ENCODE results near the gene NR2C2AP.
A peak's percentile ranks its signal among the peaks of the same experiment; 100 is the strongest.
"Not testable (repeated sequence)": the region's sequence is repeated elsewhere in the genome, so short reads cannot be mapped to it uniquely, and the experiment has no call there.

NR2C2AP gene

DNA sequence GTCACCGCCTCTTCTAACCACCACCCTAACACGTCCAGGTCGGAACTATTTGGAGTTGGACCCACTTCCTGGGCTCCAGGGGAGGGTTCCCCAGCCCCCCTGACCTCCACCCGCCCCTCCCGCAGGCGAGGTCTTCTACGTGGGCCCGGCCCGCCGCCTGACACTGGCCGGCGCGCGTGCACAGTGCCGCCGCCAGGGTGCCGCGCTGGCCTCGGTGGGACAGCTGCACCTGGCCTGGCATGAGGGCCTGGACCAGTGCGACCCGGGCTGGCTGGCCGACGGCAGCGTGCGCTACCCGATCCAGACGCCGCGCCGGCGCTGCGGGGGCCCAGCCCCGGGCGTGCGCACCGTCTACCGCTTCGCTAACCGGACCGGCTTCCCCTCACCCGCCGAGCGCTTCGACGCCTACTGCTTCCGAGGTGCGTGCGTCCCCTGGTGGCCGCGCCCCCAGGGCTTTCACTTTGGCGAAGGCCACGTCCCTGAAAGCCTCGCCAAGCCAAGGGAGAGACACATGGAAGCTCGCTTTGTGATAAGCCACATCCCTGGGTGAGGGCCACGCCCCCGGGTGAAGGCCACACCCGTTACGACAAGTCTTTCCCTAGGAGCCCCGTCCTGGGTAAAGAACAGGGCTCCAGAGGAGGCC is 21.8 kb upstream of the NR2C2AP start:
- TF ChIP-seq POLR2A (IDR thresholded peaks at IDR 0.05; ENCODE audit: low read length) (no peak), GATA1 (IDR thresholded peaks at IDR 0.05; ENCODE audit: low read depth, low read length) (no peak)
- DNase-seq: peak; percentile 84 to 87

DNA sequence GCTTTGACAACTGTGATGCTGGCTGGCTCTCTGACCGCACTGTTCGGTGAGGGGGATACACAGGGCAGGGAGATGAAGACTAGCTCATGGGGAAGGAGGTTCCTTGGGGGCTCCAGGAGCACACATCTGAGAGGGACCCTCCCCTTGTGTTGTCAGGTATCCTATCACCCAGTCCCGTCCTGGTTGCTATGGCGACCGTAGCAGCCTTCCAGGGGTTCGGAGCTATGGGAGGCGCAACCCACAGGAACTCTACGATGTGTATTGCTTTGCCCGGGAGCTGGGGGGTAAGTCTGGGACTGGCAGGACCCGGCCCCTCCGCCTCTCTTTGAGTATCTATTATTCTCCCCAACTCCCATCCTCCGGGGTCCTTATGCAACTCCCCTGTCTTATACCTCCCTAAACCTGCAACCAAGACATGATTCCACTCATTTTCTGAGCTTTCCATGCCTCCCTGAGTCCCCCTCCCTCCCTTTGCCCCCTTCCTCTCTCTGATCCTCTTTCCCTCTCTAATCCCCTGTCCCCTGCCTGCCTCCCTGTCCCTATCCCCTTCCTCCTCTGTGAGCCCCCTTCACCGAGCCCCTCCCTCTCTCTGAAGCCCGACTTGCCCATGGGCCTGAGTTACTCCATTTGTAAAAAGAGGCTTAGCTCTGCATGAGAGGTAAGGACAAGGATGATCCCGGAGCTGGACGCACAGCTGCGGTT is 21.1 kb upstream of the NR2C2AP start:
- DNase-seq: no peak
- TF ChIP-seq GATA1 (IDR thresholded peaks at IDR 0.05; ENCODE audit: low read depth, low read length) (no peak), POLR2A (IDR thresholded peaks at IDR 0.05; ENCODE audit: low read length) (no peak)

GRCh38 chr19:19223636-19224035 is 20.4 kb upstream of the NR2C2AP start:
- TF ChIP-seq POLR2A (IDR thresholded peaks at IDR 0.05; ENCODE audit: low read length) (no peak), GATA1 (IDR thresholded peaks at IDR 0.05; ENCODE audit: low read depth, low read length) (no peak)
- no peak for DNase-seq

- no peak for TF ChIP-seq POLR2A (IDR thresholded peaks at IDR 0.05; ENCODE audit: low read length)
- TF ChIP-seq GATA1 (IDR thresholded peaks at IDR 0.05; ENCODE audit: low read depth, low read length): no peak
- DNase-seq: no peak
These were observed 19.8 kb upstream of the NR2C2AP start for GRCh38 chr19:19223060-19223459.

DNA sequence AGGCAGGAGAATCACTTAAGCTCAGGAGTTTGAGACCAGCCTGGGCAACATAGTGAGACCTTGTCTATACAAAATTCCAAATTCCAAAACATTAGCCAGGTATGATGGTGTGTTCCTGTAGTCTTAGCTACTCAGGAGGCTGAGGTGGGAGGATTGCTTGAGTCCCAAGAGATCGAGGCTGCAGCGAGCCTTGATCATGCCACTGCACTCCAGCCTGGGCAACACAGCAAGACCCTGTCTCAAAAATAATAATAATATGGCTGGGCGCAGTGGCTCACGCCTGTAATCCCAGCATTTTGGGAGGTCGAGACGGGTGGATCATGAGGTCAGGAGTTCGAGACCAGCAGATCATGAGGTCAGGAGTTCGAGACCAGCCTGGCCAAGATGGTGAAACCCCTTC is 17.8 kb upstream of the NR2C2AP start:
- DNase-seq: not testable (repeated sequence)

DNA sequence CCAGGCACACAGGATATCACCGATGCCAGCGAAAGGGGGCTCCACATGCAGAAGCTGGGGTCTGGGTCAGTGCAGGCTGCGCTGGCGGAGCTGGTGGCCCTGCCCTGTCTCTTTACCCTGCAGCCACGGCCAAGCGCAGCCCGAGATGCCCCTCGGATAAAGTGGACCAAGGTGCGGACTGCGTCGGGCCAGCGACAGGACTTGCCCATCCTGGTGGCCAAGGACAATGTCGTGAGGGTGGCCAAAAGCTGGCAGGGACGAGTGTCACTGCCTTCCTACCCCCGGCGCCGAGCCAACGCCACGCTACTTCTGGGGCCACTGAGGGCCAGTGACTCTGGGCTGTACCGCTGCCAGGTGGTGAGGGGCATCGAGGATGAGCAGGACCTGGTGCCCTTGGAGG is 15.7 kb upstream of the NR2C2AP start:
- DNase-seq: no peak
- TF ChIP-seq GATA1 (IDR thresholded peaks at IDR 0.05; ENCODE audit: low read depth, low read length) (no peak), POLR2A (IDR thresholded peaks at IDR 0.05; ENCODE audit: low read length) (no peak)

- peak in 1 of 2 experiments; percentile 18 for DNase-seq
- TF ChIP-seq GATA1 (IDR thresholded peaks at IDR 0.05; ENCODE audit: low read depth, low read length): no peak
- TF ChIP-seq POLR2A (IDR thresholded peaks at IDR 0.05; ENCODE audit: low read length): no peak
These were observed 13.9 kb upstream of the NR2C2AP start for GRCh38 chr19:19217099-19217498.

- TF ChIP-seq POLR2A (IDR thresholded peaks at IDR 0.05; ENCODE audit: low read length): no peak
- TF ChIP-seq GATA1 (IDR thresholded peaks at IDR 0.05; ENCODE audit: low read depth, low read length): no peak
- no peak for DNase-seq
These were observed 12.6 kb upstream of the NR2C2AP start for GRCh38 chr19:19215792-19216191.

- TF ChIP-seq GATA1 (IDR thresholded peaks at IDR 0.05; ENCODE audit: low read depth, low read length): no peak
- no peak for TF ChIP-seq POLR2A (IDR thresholded peaks at IDR 0.05; ENCODE audit: low read length)
- peak; percentile 55 to 56 for DNase-seq
These were observed 11.7 kb upstream of the NR2C2AP start for GRCh38 chr19:19214892-19215291.

GRCh38 chr19:19214159-19214490 is 10.9 kb upstream of the NR2C2AP start:
- no peak for DNase-seq
- TF ChIP-seq POLR2A (IDR thresholded peaks at IDR 0.05; ENCODE audit: low read length): no peak

DNA sequence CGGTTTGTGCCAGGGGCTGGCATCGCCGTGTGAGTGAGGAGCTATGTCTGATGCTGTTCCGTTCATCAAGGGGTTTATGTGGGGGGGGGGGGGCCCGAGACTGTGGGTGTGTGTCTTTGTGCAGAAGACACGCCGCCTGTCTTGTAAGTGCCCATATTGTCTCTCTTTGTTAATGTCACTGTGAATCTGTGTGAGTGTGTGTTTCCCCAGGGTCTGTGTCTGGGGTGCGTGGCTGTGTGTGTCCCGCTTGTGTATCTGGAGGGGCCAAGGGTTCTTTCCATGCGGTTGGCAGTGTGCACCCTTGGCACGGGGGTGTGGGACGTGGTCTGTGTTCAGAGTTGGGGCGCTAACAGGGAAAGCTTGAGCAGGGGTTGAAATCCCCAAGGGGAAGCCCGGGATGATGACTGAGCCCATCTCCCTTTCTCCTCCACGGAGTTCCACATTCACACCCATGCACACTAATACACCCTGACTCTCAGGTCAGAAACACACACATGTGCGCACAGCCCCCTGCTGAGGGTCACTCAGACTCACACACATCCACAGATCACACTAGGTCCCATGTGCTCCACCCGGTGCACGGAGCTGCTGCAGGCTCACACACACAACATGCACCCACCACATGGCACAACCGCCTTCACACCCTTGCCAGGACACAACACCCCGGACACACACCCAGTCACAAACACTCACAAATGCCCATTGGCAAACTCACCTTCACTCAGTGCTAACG is 10.4 kb upstream of the NR2C2AP start:
- no peak for DNase-seq
- TF ChIP-seq POLR2A (IDR thresholded peaks at IDR 0.05; ENCODE audit: low read length) (no peak), GATA1 (IDR thresholded peaks at IDR 0.05; ENCODE audit: low read depth, low read length) (no peak)

GRCh38 chr19:19212916-19213315 is 9.7 kb upstream of the NR2C2AP start:
- DNase-seq: no peak
- TF ChIP-seq POLR2A (IDR thresholded peaks at IDR 0.05; ENCODE audit: low read length) (no peak), GATA1 (IDR thresholded peaks at IDR 0.05; ENCODE audit: low read depth, low read length) (no peak)

DNA sequence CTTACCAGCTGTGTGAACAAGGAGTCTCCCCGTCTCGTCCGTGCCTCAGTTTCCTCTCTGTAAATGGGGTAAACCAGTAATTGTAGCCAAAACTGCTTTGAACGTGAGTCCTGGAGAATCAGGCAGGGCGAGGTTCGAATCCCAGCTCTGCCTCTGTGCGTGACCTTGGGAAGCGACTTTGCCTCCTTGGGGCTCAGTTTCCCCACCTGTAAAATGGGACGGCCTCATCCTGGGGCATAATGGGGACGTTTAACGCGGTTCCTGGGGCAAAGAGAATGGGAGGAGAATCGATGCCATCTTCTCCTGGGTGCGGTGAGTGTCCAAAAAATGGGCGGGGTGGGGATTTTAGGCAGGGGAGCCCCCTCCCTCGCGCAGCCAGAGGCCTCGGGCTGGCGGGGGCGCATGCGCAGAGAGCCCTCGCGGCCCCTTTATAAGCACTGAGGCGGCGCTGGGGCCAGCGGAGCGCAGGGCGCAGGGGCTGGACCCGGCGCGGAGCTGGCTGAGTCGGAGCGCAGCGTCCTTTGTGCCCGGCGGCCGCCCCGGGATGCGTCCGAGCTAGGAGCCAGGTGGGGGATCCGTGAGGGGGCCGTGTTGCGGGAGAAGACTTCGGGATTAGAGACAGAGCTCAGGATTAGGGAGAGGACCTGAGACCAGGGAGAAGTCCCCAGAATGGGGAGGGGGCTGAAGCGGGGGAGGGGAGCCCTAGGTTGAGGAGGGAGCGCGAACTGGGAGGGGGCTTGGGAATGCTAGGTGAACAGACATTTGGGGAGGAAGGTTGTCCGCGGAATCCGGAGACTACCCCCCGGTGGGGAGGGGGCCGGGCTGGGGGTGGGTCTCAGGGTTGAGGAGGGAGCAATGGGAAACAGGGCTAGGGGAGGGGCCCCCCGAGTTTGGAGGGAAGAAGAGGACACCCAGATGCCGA is 8.5 kb upstream of the NR2C2AP start, which contains the start of gene NCAN:
Gene NCAN, plus strand, starts transcription at position 460 of the 922 bp plus-strand sequence. CDS start 4,996 bp downstream, outside the sequence.
- no peak for DNase-seq
- no peak for TF ChIP-seq POLR2A (IDR thresholded peaks at IDR 0.05; ENCODE audit: low read length)
- TF ChIP-seq GATA1 (IDR thresholded peaks at IDR 0.05; ENCODE audit: low read depth, low read length): no peak

DNA sequence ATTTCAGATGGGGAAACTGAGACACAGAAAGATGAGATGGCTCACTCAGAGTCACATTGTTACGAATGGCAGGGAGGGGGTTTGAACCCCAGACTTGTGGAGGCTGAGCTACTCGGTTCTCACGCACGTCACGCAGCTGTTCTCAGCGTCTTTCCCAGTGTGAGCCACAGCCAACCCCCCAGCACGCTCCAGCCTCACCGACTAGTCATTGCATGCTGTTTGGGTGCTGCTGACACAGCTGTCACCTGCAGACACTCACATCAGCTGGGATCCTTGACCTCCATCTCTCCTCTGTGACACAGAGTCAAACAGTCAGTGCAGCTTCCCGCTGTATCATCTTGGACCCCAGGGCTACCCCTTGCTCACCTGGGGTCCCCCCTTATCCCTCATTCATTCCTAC is 6.2 kb upstream of the NR2C2AP start:
- TF ChIP-seq GATA1 (IDR thresholded peaks at IDR 0.05; ENCODE audit: low read depth, low read length): no peak
- no peak for TF ChIP-seq POLR2A (IDR thresholded peaks at IDR 0.05; ENCODE audit: low read length)
- DNase-seq: no peak

All from erythroblast (primary cell).